MCF 10A (cell line): Measurements from ENCODE around the gene IGFL1. TPM values are rescaled to one million over a fixed set of nuclear protein-coding genes. Genes with fewer than 3 reads are reported as not detected.
"Not testable (repeated sequence)": the region's sequence is repeated elsewhere in the genome, so short reads cannot be mapped to it uniquely, and the experiment has no call there.

Experiments used
- BruUV-seq: library from RNA; stranded (reverse); fragments of 400-500 nt; replicated peaks from 2 replicates; lab custom pipeline; 2021; lab: Mats Ljungman, UMichigan
- CTCF ChIA-PET: fragments of 300-600 bp; sonication (Branson Sonifier 250); formaldehyde crosslinking; extraction: SDS; loops from one replicate; lab custom pipeline; 2021; ENCODE audit warnings: antibody characterized with exemption, inconsistent platforms; lab: Yijun Ruan, JAX
- POLR2A ChIA-PET: fragments of 300-600, 350-650 bp; sonication (Branson Sonifier 250); formaldehyde crosslinking; extraction: SDS; loops from one replicate; lab custom pipeline; 2020; ENCODE audit warnings: antibody characterized with exemption, inconsistent platforms; lab: Yijun Ruan, JAX
- DNase-seq: peaks from one replicate; pipeline ENCODE4 v3.0.0-alpha.2; 2018; ENCODE audit not compliant: unreplicated experiment
- H3K27ac Mint-ChIP-seq: one replicate; pipeline ENCODE4 v1.8.0; 2022; ENCODE audit warnings: mild to moderate bottlenecking, low read depth, mixed read lengths; ENCODE audit not compliant: unreplicated experiment
- H3K27me3 Mint-ChIP-seq: one replicate; pipeline ENCODE4 v1.8.0; 2022; ENCODE audit warnings: mixed read lengths; ENCODE audit not compliant: insufficient read depth, unreplicated experiment
- H3K36me3 Mint-ChIP-seq: one replicate; pipeline ENCODE4 v1.8.0; 2022; ENCODE audit warnings: mild to moderate bottlenecking, moderate library complexity, mixed read lengths; ENCODE audit not compliant: insufficient read depth, unreplicated experiment
- H3K4me1 Mint-ChIP-seq: one replicate; pipeline ENCODE4 v1.8.0; 2022; ENCODE audit warnings: mixed read lengths; ENCODE audit not compliant: insufficient read depth, unreplicated experiment
- H3K4me3 Mint-ChIP-seq: one replicate; pipeline ENCODE4 v1.8.0; 2022; ENCODE audit warnings: mild to moderate bottlenecking, moderate library complexity, mixed read lengths; ENCODE audit not compliant: unreplicated experiment
- H3K9me3 Mint-ChIP-seq: one replicate; pipeline ENCODE4 v1.8.0; 2022; ENCODE audit warnings: mixed read lengths; ENCODE audit not compliant: unreplicated experiment
- CTCF ChIP-seq: fragments of 200-600 bp; IDR thresholded peaks from one replicate; pipeline ENCODE4 v1.8.0; 2022; ENCODE audit warnings: antibody characterized with exemption, mild to moderate bottlenecking; ENCODE audit not compliant: unreplicated experiment
- intact Hi-C: fragments of 100-400 bp; cut with micrococcal nuclease; formaldehyde crosslinking; loops from 2 replicates; pipeline ENCODE4 v1.14.1; 2022
- total RNA-seq: library from RNA; stranded (reverse); gene quantifications from 2 replicates; pipeline ENCODE4 v1.2.3, GENCODE V29; 2022

The IGFL1 gene
- total RNA-seq, 1 experiment from 2014 or later: not detected

DNA sequence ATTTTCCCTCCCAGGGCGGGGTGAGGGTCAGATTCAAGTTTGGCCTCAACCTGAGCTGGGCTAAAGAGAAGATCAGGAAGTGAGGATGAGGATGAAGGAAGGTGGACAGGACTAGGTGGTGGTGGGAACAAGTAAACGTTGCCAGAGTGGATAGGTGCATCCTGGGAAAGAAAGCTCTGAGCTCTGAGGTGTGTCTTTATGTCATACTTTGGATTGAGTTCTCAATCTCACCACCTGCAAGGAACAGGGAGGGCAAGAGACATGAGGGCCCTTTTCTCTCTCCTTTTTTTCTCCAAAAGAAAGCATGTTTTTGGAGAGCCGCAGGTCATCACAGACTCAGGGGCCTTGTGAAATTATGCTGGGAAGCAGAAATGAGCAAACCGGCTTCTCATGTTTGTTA is 38.2 kb upstream of the IGFL1 start:
- H3K4me3 Mint-ChIP-seq: no peak overlapping the region
- H3K4me1 Mint-ChIP-seq: peaks cover 18% of the 10 kb centered on the region
- H3K36me3 Mint-ChIP-seq: peaks cover 4% of the 10 kb centered on the region
- no peak for DNase-seq
- BruUV-seq: no TSS peak
- ChIA-PET CTCF (interaction anchor here (0.8 to 8.7 kb wide), 10 partner anchors 54 to 181 kb away, joined by 4 to 88 read pairs (median 6); no protein-coding TSS in a partner anchor), POLR2A (interaction anchor here (0.7 to 1.2 kb wide), 9 partner anchors 10 to 123 kb away, joined by 3 to 11 read pairs (median 4); no protein-coding TSS in a partner anchor)
- H3K27me3 Mint-ChIP-seq: no peaks in the 10 kb centered on the region
- no peak overlapping the region for H3K27ac Mint-ChIP-seq
- no peaks in the 10 kb centered on the region for H3K9me3 Mint-ChIP-seq
- no peak for TF ChIP-seq CTCF
- intact Hi-C loops: no loop called here

DNA sequence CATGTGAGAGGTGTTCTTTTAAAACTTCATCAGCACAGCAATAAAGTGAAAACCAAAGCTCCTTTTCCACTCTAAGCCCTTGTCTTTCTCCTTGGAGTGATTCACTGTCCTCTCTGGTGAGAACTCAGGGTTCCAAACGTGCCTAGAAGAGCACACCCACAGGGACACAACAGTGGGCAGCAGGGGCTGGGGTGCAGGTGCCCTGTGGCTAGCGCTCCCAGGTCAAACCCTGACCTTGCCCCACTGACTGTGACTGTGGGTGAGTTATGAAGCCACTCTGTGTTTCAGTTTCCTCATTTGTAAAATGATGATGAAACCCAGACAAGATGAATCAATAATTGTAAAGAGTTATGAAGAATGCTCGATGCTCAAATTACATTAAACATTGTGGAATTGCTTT is 37.6 kb upstream of the IGFL1 start:
- BruUV-seq: no TSS peak
- POLR2A ChIA-PET: interaction anchor here (0.7 to 1.2 kb wide), 9 partner anchors 9 to 124 kb away, joined by 3 to 11 read pairs (median 4); no protein-coding TSS in a partner anchor
- Mint-ChIP-seq H3K36me3 (peaks cover 4% of the 10 kb centered on the region), H3K27me3 (no peaks in the 10 kb centered on the region), H3K4me1 (peaks cover 23% of the 10 kb centered on the region), H3K4me3 (no peak overlapping the region), H3K9me3 (no peaks in the 10 kb centered on the region), H3K27ac (peak overlapping the region; percentile 75)
- no peak for TF ChIP-seq CTCF
- intact Hi-C loops: no loop called here
- DNase-seq: no peak
- CTCF ChIA-PET: interaction anchor here (0.8 to 8.7 kb wide), 10 partner anchors 54 to 182 kb away, joined by 3 to 88 read pairs (median 6); no protein-coding TSS in a partner anchor

GRCh38 chr19:46192626-46192991 is 36.9 kb upstream of the IGFL1 start:
- DNase-seq, H3K36me3 Mint-ChIP-seq, H3K9me3 Mint-ChIP-seq, H3K27me3 Mint-ChIP-seq, intact Hi-C loops, BruUV-seq: not testable (repeated sequence)
- Mint-ChIP-seq H3K4me1 (peaks cover 30% of the 10 kb centered on the region), H3K4me3 (peak overlapping the region; percentile 30), H3K27ac (peak overlapping the region; percentile 75)
- POLR2A ChIA-PET: interaction anchor here (1.2 to 2.6 kb wide), 7 partner anchors 9 to 111 kb away, joined by 3 to 32 read pairs (median 10); no protein-coding TSS in a partner anchor
- CTCF ChIA-PET: interaction anchor here (1.0 to 8.7 kb wide), 4 partner anchors 72 to 110 kb away, joined by 3 to 88 read pairs (median 6); no protein-coding TSS in a partner anchor

GRCh38 chr19:46192992-46193650 is 36.4 kb upstream of the IGFL1 start:
- ChIA-PET POLR2A (interaction anchor here (0.6 to 2.6 kb wide), 8 partner anchors 9 to 111 kb away, joined by 3 to 32 read pairs (median 8); no protein-coding TSS in a partner anchor), CTCF (interaction anchor here (0.5 to 8.7 kb wide), 7 partner anchors 20 to 115 kb away, joined by 3 to 88 read pairs (median 4); no protein-coding TSS in a partner anchor)
- intact Hi-C loops: no loop called here
- peak overlapping the region; percentile 30 for H3K4me3 Mint-ChIP-seq
- peaks cover 35% of the 10 kb centered on the region for H3K4me1 Mint-ChIP-seq
- TF ChIP-seq CTCF: no peak
- peaks cover 4% of the 10 kb centered on the region for H3K36me3 Mint-ChIP-seq
- H3K9me3 Mint-ChIP-seq: no peaks in the 10 kb centered on the region
- BruUV-seq: no TSS peak
- no peaks in the 10 kb centered on the region for H3K27me3 Mint-ChIP-seq
- peak overlapping the region; percentile 75 for H3K27ac Mint-ChIP-seq
- DNase-seq: peak; percentile 91
